Cardiac fibroblast (primary cell): ENCODE data around the gene FUT9.
A peak's percentile ranks its signal among the peaks of the same experiment; 100 is the strongest.

Experiments
- DNase-seq, 2 donors: peaks; one replicate each; pipeline versions ENCODE4 v3.0.0 to v3.0.0-alpha.2; 2010; ENCODE audit warnings: low read depth in 2 of 2
- H3K4me3 ChIP-seq, 2 donors: replicated peaks in 1 of 2; 1 replicate in 1 of 2; 2 replicates in 1 of 2; pipeline ENCODE4 v1.5.1; 2011; ENCODE audit warnings: low read depth in 2 of 2, low read length in 2 of 2, mild to moderate bottlenecking in 2 of 2, moderate library complexity in 1 of 2
- TF ChIP-seq, protein P1 (sequence below): IDR thresholded peaks from one replicate; pipeline ENCODE4 v1.5.1; 2011; ENCODE audit warnings: low read depth, mild to moderate bottlenecking, low read length, inconsistent platforms

The FUT9 gene

GRCh38 chr6:96110878-96111277 is 95.1 kb downstream of the FUT9 start:
- peak in 1 of 2 donors; percentile 1 for DNase-seq
- TF ChIP-seq, protein P1, sequence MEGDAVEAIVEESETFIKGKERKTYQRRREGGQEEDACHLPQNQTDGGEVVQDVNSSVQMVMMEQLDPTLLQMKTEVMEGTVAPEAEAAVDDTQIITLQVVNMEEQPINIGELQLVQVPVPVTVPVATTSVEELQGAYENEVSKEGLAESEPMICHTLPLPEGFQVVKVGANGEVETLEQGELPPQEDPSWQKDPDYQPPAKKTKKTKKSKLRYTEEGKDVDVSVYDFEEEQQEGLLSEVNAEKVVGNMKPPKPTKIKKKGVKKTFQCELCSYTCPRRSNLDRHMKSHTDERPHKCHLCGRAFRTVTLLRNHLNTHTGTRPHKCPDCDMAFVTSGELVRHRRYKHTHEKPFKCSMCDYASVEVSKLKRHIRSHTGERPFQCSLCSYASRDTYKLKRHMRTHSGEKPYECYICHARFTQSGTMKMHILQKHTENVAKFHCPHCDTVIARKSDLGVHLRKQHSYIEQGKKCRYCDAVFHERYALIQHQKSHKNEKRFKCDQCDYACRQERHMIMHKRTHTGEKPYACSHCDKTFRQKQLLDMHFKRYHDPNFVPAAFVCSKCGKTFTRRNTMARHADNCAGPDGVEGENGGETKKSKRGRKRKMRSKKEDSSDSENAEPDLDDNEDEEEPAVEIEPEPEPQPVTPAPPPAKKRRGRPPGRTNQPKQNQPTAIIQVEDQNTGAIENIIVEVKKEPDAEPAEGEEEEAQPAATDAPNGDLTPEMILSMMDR = no peak

DNA sequence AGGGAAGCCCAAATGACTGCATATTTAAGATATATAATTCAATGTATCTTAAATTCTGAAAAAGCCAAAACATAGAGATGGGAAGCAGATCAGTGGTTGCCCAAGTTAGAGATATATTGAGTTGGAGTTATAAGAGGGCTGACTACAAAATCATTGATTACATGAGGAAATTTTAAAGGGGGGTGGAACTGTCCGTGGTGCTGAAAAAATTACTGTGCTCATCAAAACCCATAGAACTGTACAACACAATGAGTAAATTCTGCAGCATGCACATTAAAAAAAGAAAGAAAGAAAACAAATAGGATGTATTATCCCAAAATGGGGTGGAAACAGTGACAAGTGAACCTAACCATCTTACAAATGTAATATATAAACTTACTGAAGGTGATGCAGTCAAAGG is 100.9 kb downstream of the FUT9 start:
- no peak for DNase-seq
- TF ChIP-seq, protein P1 = no peak
- H3K4me3 ChIP-seq = no peak overlapping the region

More at GRCh38 chr6:96110878-96111277, 95.1 kb downstream of the FUT9 start:
- no peak overlapping the region for H3K4me3 ChIP-seq

- H3K4me3 ChIP-seq = no peak overlapping the region
- DNase-seq = no peak
- TF ChIP-seq, protein P1 = no peak
Observed at GRCh38 chr6:96124778-96125177, 109.0 kb downstream of the FUT9 start.

- no peak overlapping the region for H3K4me3 ChIP-seq
- no peak for DNase-seq
- TF ChIP-seq, protein P1 = no peak
Observed at GRCh38 chr6:96138406-96138805, 122.6 kb downstream of the FUT9 start.

DNA sequence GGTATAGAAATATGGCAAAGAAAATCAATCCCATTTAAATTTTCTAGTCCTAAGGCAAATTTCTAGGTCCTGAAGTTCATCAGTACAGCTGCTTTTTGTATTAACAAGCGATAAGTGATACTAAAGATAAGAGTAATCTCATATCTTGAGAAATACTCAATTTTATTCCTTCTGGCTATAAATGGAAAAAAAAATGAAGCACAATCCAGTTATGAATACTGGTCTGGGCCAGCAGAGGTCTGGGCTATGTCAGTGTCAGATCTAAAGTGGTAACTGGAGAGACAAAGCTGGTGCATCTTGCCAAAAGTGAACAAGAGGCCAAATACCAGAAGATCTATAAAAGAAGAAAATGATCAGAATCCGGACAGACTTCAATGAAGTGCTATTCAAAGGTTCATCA is 126.4 kb downstream of the FUT9 start:
- TF ChIP-seq, protein P1 = no peak
- no peak for DNase-seq
- H3K4me3 ChIP-seq = no peak overlapping the region

DNA sequence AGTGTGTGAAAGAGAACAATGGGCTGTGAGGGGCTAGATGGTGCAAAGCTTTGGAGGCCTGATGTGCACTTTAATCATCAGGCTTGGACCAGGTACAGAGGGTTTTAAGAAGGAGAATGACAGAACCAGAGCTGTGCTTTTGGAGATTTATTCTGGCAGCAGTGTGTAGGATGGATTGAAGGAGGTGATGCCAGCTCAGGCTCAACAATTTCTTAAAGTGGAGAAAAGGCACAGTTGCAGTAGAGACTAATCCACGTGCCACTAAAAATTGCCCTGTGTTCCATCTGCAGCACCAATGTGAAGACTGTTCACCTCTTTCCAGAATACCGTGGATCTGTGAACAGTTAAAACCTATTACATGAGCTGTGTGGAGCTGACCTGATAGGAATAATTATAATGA is 134.7 kb downstream of the FUT9 start:
- H3K4me3 ChIP-seq = no peak overlapping the region
- TF ChIP-seq, protein P1 = no peak

DNA sequence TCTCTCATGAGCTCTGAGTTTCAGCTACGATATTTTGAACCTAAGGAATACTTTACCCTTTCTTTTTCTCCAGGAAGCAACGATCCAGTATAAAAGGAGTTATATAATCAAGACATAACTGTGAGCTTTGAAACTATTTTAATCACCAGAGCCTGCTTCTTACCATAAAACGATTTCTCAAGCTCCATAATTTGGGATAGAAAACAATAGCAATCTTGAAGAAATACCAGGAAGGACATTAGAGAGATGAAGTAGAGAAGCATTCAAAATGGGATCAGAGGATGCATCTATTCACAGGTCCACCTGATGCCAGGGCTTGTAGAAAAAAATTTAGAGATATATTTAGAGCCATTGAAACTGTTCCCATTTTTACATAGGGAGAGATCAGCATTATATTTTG is 135.9 kb downstream of the FUT9 start:
- TF ChIP-seq, protein P1 = no peak
- DNase-seq = no peak
- H3K4me3 ChIP-seq = no peak overlapping the region

More for the DNA sequence above, 134.7 kb downstream of the FUT9 start:
- DNase-seq = no peak
